A673 (cell line): ENCODE measurements around the gene GRIK4. TPM values are rescaled to one million over a fixed set of nuclear protein-coding genes. Genes with fewer than 3 reads are reported as not detected.

Experiments used
- BruUV-seq: library from RNA; stranded (reverse); fragments of 400-500 nt; replicated peaks from 2 replicates; lab custom pipeline; 2021; lab: Mats Ljungman, UMichigan
- CTCF ChIA-PET: fragments of 300-600 bp; sonication (Branson Sonifier 250); formaldehyde crosslinking; loops from one replicate; lab custom pipeline; 2022; ENCODE audit warnings: antibody characterized with exemption; lab: Charles Lee
- POLR2A ChIA-PET: fragments of 300-600 bp; sonication (Branson Sonifier 250); formaldehyde crosslinking; loops from one replicate; lab custom pipeline; 2022; ENCODE audit warnings: antibody characterized with exemption; ENCODE audit not compliant: low non-redundant PET; lab: Charles Lee
- DNase-seq: peaks from one replicate; pipeline ENCODE4 v3.0.0-alpha.2; 2015; ENCODE audit warnings: low spot score
- H3K27ac ChIP-seq: fragments of 200-600 bp; sonication (generic); 2 replicates; pipeline ENCODE4 v1.5.1; 2016; ENCODE audit warnings: mixed run types, low read depth, mild to moderate bottlenecking, mixed read lengths, antibody characterized with exemption, low read length; ENCODE audit not compliant: poor library complexity, severe bottlenecking
- H3K27me3 ChIP-seq: fragments of 200-600 bp; sonication (generic); replicated peaks from 2 replicates; pipeline ENCODE4 v1.6.1; 2017; ENCODE audit warnings: mixed run types, low read depth, mild to moderate bottlenecking, mixed read lengths, antibody characterized with exemption, low read length; ENCODE audit not compliant: insufficient read depth, poor library complexity
- H3K36me3 ChIP-seq: fragments of 200-600 bp; sonication (generic); 2 replicates; pipeline ENCODE4 v1.6.1; 2016; ENCODE audit warnings: mixed run types, mild to moderate bottlenecking, mixed read lengths, antibody characterized with exemption, low read length; ENCODE audit not compliant: insufficient read depth, poor library complexity, severe bottlenecking
- H3K4me1 ChIP-seq: fragments of 200-600 bp; sonication (generic); 2 replicates; pipeline ENCODE4 v1.6.1; 2017; ENCODE audit warnings: mixed run types, mild to moderate bottlenecking, mixed read lengths, antibody characterized with exemption, low read length; ENCODE audit not compliant: insufficient read depth, poor library complexity, severe bottlenecking
- H3K4me3 ChIP-seq: fragments of 200-600 bp; sonication (generic); 2 replicates; pipeline ENCODE4 v1.5.1; 2016; ENCODE audit warnings: low read depth, mixed run types, mild to moderate bottlenecking, mixed read lengths, low read length; ENCODE audit not compliant: poor library complexity, severe bottlenecking
- H3K9me3 ChIP-seq: fragments of 200-600 bp; sonication (generic); 2 replicates; pipeline ENCODE4 v1.6.1; 2016; ENCODE audit warnings: mixed run types, low read depth, mild to moderate bottlenecking, mixed read lengths, antibody characterized with exemption, low read length; ENCODE audit not compliant: poor library complexity, severe bottlenecking
- CTCF ChIP-seq: fragments of 300-800, 200-600 bp; sonication (generic); conservative IDR thresholded peaks from 2 replicates; pipeline ENCODE4 v1.5.1; 2017; ENCODE audit warnings: low read depth, mild to moderate bottlenecking, antibody characterized with exemption, low read length, moderate library complexity, mixed read lengths
- EZH2 ChIP-seq: fragments of 200-600 bp; sonication (generic); IDR thresholded peaks from 2 replicates; pipeline ENCODE4 v1.6.1; 2017; ENCODE audit warnings: borderline replicate concordance, low read depth, mild to moderate bottlenecking, mixed read lengths, antibody characterized with exemption, low read length; ENCODE audit not compliant: poor library complexity, severe bottlenecking
- intact Hi-C: fragments of 100-400 bp; cut with micrococcal nuclease; formaldehyde crosslinking; loops from one replicate; pipeline ENCODE4 v1.10.0; 2022; ENCODE audit not compliant: unreplicated experiment
- total RNA-seq: library from RNA; stranded (reverse); gene quantifications from 2 replicates; pipeline ENCODE4 v1.2.3, GENCODE V29; 2021

The GRIK4 gene
- total RNA-seq, 1 experiment from 2014 or later: not detected

- ChIA-PET CTCF (no interaction called here), POLR2A (interaction anchor here (0.6 kb wide), 1 partner anchor 35 kb away, joined by 3 read pairs; no protein-coding TSS in a partner anchor)
- no peak overlapping the region for H3K4me3 ChIP-seq
Observed at GRCh38 chr11:120577624-120578363, 66.2 kb downstream of the GRIK4 start.

GRCh38 chr11:120578596-120579154, 67.1 kb downstream of the GRIK4 start:
- peaks cover 4% of the 10 kb centered on the region for H3K9me3 ChIP-seq
- no peak overlapping the region for H3K27ac ChIP-seq
- H3K36me3 ChIP-seq: no peaks in the 10 kb centered on the region
- H3K4me1 ChIP-seq: no peaks in the 10 kb centered on the region
- ChIA-PET POLR2A (interaction anchor here (0.6 kb wide), 1 partner anchor 34 kb away, joined by 3 read pairs; no protein-coding TSS in a partner anchor), CTCF (no interaction called here)
- DNase-seq: no peak
- BruUV-seq: no TSS peak
- intact Hi-C loops: no loop called here
- H3K4me3 ChIP-seq: no peak overlapping the region
- TF ChIP-seq EZH2 (no peak), CTCF (no peak)
- peaks cover 11% of the 10 kb centered on the region for H3K27me3 ChIP-seq

More at GRCh38 chr11:120577624-120578363, 66.2 kb downstream of the GRIK4 start:
- Histone ChIP-seq H3K4me1 (no peaks in the 10 kb centered on the region), H3K9me3 (no peaks in the 10 kb centered on the region), H3K36me3 (no peaks in the 10 kb centered on the region), H3K27ac (no peak overlapping the region), H3K27me3 (peaks cover 11% of the 10 kb centered on the region)
- BruUV-seq: no TSS peak
- DNase-seq: no peak
- intact Hi-C loops: no loop called here
- TF ChIP-seq CTCF: no peak
- TF ChIP-seq EZH2: no peak

- ChIA-PET POLR2A (no interaction called here), CTCF (interaction anchor here (0.7 kb wide), 1 partner anchor 200 kb away, joined by 4 read pairs; no protein-coding TSS in a partner anchor)
- Histone ChIP-seq H3K4me1 (no peaks in the 10 kb centered on the region), H3K36me3 (no peaks in the 10 kb centered on the region), H3K9me3 (peaks cover 4% of the 10 kb centered on the region), H3K4me3 (no peak overlapping the region), H3K27me3 (peaks cover 11% of the 10 kb centered on the region), H3K27ac (no peak overlapping the region)
- intact Hi-C loops: no loop called here
- DNase-seq: no peak
- BruUV-seq: no TSS peak
- TF ChIP-seq EZH2 (no peak), CTCF (no peak)
Observed at GRCh38 chr11:120579611-120580031, 68.1 kb downstream of the GRIK4 start.
